Measurements from ENCODE around the gene TM9SF1. TPM values are rescaled to one million over a fixed set of nuclear protein-coding genes. Genes with fewer than 3 reads are reported as not detected.
A peak's percentile ranks its signal among the peaks of the same experiment; 100 is the strongest.

The TM9SF1 gene
- total and polyA plus RNA-seq, 9 of the 15 experiments (the other 6 are each of a cell fraction or from before 2014, with no cell fraction given): 5.3 to 20.3 (median 11.8) TPM

DNA sequence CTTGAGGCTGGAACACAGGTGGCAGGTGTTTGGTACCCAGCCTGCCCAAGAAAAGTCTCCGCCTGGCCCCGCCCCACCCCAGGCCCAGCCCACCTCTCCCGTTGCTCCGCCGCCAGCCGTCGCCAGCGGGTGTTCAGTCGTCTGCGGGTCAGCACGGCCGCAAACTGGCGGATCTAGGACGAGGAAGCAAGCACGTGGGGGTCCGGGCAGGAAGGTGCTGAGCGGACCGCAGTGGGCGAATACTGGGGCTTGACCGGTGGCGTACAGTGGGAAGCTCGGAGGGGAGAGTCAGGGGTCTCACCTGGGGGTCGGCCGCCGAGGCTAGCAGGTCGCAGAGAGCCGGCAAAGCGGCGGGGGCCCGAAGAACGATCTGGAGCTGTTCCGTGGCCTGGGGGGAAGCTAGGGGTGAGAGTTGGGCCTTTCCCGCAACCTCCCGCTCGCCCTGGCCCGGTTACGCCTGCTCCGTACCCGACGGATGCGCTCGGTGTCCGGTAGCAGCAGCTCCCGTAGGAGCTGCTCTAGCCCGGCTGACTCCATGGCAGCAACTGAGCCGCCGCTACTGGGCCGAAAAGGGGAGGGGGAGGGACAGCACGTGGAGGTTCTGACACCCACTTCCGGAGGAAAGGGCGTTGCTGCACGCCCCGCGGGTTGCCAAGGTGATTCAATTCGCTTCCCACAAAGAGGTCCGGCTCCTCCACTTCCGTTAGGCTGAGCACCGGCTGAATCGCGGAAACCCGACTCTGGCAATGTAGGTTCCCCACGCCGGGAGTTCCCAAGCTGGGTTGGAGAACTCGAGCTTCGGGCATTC lies 6.8 kb downstream of the TM9SF1 start, which contains the start of gene IPO4 (continued):
- TF ChIP-seq, protein P1, sequence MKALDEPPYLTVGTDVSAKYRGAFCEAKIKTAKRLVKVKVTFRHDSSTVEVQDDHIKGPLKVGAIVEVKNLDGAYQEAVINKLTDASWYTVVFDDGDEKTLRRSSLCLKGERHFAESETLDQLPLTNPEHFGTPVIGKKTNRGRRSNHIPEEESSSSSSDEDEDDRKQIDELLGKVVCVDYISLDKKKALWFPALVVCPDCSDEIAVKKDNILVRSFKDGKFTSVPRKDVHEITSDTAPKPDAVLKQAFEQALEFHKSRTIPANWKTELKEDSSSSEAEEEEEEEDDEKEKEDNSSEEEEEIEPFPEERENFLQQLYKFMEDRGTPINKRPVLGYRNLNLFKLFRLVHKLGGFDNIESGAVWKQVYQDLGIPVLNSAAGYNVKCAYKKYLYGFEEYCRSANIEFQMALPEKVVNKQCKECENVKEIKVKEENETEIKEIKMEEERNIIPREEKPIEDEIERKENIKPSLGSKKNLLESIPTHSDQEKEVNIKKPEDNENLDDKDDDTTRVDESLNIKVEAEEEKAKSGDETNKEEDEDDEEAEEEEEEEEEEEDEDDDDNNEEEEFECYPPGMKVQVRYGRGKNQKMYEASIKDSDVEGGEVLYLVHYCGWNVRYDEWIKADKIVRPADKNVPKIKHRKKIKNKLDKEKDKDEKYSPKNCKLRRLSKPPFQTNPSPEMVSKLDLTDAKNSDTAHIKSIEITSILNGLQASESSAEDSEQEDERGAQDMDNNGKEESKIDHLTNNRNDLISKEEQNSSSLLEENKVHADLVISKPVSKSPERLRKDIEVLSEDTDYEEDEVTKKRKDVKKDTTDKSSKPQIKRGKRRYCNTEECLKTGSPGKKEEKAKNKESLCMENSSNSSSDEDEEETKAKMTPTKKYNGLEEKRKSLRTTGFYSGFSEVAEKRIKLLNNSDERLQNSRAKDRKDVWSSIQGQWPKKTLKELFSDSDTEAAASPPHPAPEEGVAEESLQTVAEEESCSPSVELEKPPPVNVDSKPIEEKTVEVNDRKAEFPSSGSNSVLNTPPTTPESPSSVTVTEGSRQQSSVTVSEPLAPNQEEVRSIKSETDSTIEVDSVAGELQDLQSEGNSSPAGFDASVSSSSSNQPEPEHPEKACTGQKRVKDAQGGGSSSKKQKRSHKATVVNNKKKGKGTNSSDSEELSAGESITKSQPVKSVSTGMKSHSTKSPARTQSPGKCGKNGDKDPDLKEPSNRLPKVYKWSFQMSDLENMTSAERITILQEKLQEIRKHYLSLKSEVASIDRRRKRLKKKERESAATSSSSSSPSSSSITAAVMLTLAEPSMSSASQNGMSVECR (CRISPR knock-in tag; IDR thresholded peaks at IDR 0.05): peak; percentile 99
- TF ChIP-seq ZNF23 (CRISPR knock-in tag; IDR thresholded peaks at IDR 0.05): no peak
- no peak for TF ChIP-seq CC2D1A (IDR thresholded peaks at IDR 0.05)
- no peak for TF ChIP-seq PRMT5 (CRISPR knock-in tag; IDR thresholded peaks at IDR 0.05)
- TF ChIP-seq NELFE (IDR thresholded peaks at IDR 0.05; ENCODE audit: insufficient read depth, insufficient read length): no peak
- peak; percentile 55 for TF ChIP-seq EGR1 (conservative IDR thresholded peaks at IDR 0.05)
- peak; percentile 89 for TF ChIP-seq CXXC5 (CRISPR knock-in tag; IDR thresholded peaks at IDR 0.05)
- peak; percentile 44 for TF ChIP-seq CCNT2 (IDR thresholded peaks at IDR 0.05; ENCODE audit: borderline replicate concordance, extremely low read depth, insufficient read length, low read depth, low read length)
- no peak for TF ChIP-seq ZNF780A (CRISPR knock-in tag; IDR thresholded peaks at IDR 0.05)
- TF ChIP-seq, protein P2, sequence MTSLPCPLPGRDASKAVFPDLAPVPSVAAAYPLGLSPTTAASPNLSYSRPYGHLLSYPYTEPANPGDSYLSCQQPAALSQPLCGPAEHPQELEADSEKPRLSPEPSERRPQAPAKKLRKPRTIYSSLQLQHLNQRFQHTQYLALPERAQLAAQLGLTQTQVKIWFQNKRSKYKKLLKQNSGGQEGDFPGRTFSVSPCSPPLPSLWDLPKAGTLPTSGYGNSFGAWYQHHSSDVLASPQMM (CRISPR knock-in tag; IDR thresholded peaks at IDR 0.05): no peak
- peak; percentile 97 for TF ChIP-seq ZEB2 (IDR thresholded peaks at IDR 0.05)
- TF ChIP-seq NBN (IDR thresholded peaks at IDR 0.05; ENCODE audit: low read depth): no peak
- peak; percentile 50; the same call in 1 of the 2 replicates for TF ChIP-seq SMAD4 (CRISPR knock-in tag; conservative IDR thresholded peaks at IDR 0.05)
- TF ChIP-seq MCM3 (IDR thresholded peaks at IDR 0.05): no peak
- TF ChIP-seq ARID1B (IDR thresholded peaks at IDR 0.05): no peak
- TF ChIP-seq ZSCAN32 (CRISPR knock-in tag; IDR thresholded peaks at IDR 0.05): no peak
- 0 out of 2 replicates have a peak, but pooled peaks have one; percentile 69 for TF ChIP-seq ELF2 (CRISPR knock-in tag; IDR thresholded peaks at IDR 0.05)
- no peak for TF ChIP-seq KAT2B (IDR thresholded peaks at IDR 0.05; ENCODE audit: low read depth, low read length)
- no peak for TF ChIP-seq RBBP5 (IDR thresholded peaks at IDR 0.05; ENCODE audit: borderline replicate concordance, insufficient read depth, low read length, poor library complexity, severe bottlenecking)
- TF ChIP-seq DNMT1 (IDR thresholded peaks at IDR 0.05): no peak
- no peak for TF ChIP-seq ZNF239 (CRISPR knock-in tag; IDR thresholded peaks at IDR 0.05)
- TF ChIP-seq ZNF197 (CRISPR knock-in tag; IDR thresholded peaks at IDR 0.05; ENCODE audit: low read depth): no peak
- no peak for TF ChIP-seq SMARCC2 (IDR thresholded peaks at IDR 0.05; ENCODE audit: low read depth)
- peak; percentile 76 for TF ChIP-seq SUPT5H (IDR thresholded peaks at IDR 0.05)
- TF ChIP-seq, protein P3, sequence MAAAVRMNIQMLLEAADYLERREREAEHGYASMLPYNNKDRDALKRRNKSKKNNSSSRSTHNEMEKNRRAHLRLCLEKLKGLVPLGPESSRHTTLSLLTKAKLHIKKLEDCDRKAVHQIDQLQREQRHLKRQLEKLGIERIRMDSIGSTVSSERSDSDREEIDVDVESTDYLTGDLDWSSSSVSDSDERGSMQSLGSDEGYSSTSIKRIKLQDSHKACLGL (CRISPR knock-in tag; IDR thresholded peaks at IDR 0.05; ENCODE audit: borderline replicate concordance, poor library complexity, severe bottlenecking): peak; percentile 92
- TF ChIP-seq NFYB (IDR thresholded peaks at IDR 0.05; ENCODE audit: extremely low read depth, insufficient read length): no peak
